ENCODE measurements around the gene ZNF526.
"Not testable (repeated sequence)": the region's sequence is repeated elsewhere in the genome, so short reads cannot be mapped to it uniquely, and the experiment has no call there.

Gene ZNF526

GRCh38 chr19:42246922-42247639 lies 27.0 kb downstream of the ZNF526 start:
- no peak for DNase-seq (ENCODE audit: low spot score)

- no peak for DNase-seq (ENCODE audit: low spot score)
These were observed 27.6 kb downstream of the ZNF526 start for GRCh38 chr19:42247640-42248199.

- no peak for DNase-seq (ENCODE audit: low spot score)
These were observed 28.4 kb downstream of the ZNF526 start for GRCh38 chr19:42248270-42249148.

DNA sequence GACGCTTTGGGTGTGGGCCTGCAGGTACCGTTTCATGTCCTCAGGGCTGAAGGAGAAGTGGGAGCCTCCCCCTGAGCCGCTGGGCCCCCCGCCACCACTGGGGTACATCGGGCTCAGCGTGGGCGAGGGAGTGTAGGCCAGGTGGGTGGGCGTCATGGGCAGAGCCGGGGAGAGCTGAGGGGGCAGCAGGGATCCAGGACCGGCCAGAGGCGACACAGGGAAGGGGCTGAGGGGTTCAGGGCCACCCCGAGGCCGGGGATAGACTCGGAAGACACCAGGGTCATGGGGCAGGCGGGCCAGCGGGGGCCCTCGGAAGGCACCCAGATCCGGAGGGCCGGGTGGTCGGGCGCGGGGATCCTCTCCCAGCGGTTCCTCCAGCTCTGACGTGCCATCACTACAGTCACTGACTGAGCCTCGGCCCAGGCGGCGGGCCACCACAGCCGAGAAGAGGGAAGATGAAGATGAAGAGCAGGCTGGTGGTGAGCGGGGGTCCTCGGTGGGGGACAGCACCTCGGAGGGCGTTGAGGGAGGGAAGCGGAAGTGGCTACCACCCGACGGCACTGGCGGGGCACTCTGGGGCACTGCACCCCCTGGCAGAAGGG lies 29.1 kb downstream of the ZNF526 start:
- no peak for DNase-seq (ENCODE audit: low spot score)

- no peak for DNase-seq (ENCODE audit: low spot score)
These were observed 29.7 kb downstream of the ZNF526 start for GRCh38 chr19:42249769-42250168.

DNA sequence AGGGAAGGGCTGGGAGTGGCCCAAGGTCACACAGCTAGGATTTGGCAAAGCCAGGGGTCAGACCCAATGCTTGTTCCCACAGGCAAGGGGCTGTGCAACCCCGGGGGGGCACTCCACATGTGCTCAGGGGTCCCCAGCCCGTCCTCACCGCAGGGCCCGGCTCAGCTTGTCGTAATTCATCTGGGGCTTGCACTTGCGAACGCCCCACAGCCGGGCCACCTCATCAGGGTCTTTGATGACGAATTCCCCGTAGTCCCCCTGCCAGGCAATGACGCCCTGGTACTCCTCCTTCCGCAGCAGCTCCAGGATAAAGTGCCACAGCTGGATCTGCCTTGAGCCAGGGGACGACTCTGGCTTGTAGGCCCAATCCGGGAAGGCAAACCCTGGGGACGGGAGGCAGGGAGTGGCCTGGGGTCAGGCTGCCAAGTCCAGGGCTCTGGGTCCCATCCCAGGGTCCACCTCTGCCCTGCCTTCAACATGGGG lies 30.1 kb downstream of the ZNF526 start:
- no peak for DNase-seq (ENCODE audit: low spot score)

DNA sequence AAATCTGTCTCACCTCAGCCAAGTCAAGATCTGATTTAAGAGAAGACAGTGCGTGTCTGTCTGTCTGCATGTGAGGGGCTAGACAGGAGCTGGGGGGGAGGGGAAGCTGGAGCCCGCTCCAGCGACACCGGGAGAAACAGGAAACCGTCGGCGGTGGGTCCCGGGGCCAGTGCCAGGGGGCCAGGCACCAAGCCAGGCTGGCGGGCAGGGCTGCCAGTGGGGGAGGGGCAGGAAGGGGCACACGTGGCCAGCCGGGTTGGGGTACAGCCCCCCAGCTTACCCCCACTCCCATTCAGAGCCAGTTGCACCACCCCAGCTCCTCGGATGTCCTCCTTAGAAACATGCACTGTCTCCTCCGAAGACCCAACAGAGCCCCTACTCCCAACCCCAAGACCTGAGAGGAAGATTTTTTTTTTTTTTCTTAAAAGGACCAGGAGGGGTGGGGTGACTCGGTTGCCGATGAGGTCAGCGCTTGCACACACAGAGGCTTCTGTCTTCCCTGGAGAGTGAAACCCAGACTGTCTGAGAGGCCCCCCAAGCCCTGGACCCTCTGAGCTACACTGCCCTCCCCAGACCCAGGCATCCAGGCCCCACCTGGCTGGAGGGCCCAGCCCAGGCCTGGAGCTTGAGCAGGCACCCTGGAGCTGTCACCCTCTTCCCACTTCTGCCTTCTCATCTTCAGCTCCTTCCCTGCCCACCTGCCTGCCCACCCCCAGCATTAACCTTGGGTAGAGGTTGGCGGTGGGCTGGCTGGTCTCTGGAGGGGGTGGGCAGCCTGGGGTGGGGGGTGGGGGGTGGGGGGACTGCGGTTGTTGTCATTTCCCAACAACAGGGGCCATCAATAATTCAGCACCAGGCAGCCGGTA lies 30.8 kb downstream of the ZNF526 start:
- DNase-seq (ENCODE audit: low spot score): peak; percentile 45

- no peak for DNase-seq (ENCODE audit: low spot score)
These were observed 31.7 kb downstream of the ZNF526 start for GRCh38 chr19:42251572-42252358.

GRCh38 chr19:42252365-42253244 lies 32.5 kb downstream of the ZNF526 start:
- peak; percentile 51 for DNase-seq (ENCODE audit: low spot score)

DNA sequence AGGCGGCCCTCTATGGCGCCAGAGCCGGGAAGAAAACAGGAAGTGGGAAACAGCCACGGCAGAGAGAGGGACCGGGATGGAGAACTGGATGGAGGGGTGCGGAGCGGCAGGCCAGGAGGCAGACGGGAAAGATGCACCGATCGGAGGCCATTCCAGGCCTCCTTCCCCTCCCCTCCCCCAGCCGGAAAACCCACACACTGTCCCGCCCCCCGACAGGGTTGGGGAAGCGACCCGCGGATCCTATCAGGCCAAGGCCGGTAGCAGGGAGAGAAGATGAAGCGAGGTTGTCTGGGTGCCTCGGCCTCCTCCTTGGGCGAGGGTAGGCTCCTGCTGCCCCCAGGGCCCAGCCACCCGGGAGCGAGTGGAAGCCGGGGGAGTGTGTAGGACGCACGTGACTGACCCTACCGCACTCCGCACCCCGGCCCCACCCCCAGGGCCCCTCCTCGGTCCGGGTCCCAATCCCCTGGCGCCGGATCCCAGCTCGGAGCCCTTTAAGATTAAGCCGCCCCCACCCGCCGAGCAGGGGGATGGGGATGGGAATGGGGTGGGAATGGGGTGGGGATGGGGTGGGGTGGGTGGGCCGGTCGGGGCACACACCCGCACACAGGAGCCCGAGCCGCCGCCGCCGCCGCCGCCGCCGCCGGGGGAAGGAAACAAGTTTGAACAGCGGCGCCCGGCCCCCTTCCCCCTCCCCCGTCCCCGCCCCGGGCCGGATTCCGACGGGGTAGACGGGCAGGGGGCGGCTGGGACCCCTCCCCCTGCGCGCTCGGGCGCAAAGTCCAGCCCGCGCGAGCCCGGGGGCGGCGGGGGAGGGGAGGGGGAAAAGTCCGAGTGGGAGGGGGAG lies 33.4 kb downstream of the ZNF526 start:
- DNase-seq (ENCODE audit: low spot score): peak; percentile 57

DNA sequence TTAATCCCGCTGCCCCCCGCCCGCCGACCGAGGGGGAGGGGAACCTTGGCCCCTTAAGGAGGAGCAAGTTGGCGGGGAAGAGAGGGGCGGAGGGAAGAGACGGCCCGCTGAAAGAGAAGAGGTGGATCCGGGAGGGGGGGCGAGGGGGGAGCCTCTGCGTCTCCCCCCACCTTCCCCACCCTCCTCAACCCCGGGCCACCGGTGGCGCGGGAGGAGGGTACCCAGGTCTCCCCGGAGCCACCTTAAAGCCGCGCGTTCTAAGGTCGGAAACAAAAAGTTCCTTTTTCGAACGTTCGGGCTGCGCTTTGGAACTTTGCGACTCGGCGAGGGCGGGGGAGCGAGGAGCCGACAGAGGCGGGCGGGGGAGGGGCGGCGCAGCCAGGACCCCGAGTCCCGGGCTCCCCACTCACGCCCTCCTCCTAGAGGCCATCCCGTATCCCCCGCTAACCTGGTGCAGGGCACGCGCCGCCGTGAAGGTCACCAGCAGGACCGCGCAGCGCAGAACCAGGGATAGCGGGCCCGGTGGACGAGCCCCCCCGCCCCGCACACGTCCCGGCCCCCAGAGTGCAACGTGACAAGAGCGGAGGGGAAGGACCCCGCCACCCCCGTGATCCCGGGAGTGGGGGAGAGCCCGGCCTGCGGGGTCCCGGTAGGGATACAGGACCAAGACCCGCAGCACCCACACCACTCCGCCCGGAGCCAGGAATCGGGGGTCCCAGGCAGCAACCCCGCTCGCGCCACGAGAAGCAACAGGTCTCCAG lies 34.2 kb downstream of the ZNF526 start:
- DNase-seq (ENCODE audit: low spot score): peak; percentile 64

- DNase-seq (ENCODE audit: low spot score): peak; percentile 93
These were observed 35.0 kb downstream of the ZNF526 start, which contains the start of gene ERF for GRCh38 chr19:42254850-42255765. ERF (minus strand) TSS chr19:42255128; CDS start chr19:42254999, 129 bp downstream.

DNA sequence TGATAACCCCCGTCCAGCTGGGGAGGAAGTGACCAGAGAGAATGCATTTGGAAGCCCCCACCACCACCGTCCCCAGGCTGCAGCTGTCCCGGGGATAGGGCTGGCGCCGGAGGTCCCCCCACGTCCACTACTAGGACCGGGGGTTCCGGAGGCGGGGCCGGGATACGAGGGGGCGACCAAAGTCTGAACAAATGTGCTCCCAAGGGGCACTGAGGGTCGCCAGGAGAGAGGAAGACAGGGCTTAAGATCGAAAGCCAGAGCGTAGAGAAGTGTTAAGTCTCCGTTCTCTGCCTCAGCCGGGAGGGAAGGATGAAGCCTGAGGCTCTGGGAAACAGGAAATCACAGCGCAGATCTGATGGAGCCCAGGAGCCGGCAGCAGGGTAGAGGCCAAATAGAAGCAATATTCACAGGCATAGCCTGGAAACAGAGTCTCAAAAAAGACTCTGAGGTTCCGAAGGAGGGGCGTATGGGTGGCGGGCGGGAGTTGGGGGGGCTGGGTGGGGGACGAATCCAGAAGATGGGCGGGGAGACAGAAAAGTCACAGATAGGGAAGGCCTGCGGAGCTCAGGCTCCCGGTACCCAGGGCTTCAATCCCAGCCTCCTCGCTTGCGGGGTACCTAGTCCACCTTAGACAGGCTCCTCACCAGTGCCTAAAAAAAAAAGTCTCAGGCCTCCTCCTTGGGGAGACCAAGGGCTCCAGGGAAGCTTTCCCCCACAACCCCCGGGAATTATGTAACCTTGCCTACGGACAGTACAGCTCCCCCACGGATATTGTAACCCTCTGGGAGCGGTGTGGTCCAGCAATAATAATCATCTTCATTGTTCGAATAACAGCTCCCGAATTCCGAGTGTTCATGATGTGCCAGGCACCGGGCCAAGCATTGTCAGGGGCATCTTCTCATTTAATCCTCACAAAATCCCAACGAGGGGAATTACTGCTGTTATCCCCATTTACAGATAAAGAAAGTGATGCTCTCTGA lies 35.9 kb downstream of the ZNF526 start:
- peak; percentile 44 for DNase-seq (ENCODE audit: low spot score)

GRCh38 chr19:42257842-42258241 lies 37.7 kb downstream of the ZNF526 start:
- not testable (repeated sequence) for DNase-seq (ENCODE audit: low spot score)

DNA sequence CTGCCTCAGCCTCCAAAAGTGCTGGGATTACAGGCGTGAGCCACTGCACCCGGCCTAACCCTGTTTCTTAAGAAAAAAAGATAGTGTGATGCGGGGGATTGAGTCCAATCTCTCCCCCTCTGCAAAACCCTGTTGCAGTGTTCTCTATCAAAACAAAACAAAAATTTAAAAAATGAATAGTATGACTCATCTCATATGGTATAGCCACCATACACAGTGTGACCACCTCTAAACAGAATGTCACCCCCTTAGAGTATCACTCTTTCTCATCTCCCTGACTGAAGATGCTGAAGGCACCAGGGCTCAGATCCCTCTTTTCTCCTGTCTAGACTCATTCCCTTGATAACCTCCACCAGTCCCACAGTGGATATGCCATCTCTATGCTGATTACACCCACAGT lies 41.7 kb downstream of the ZNF526 start:
- DNase-seq (ENCODE audit: low spot score): no peak
